GM21619 (cell line): ENCODE measurements around the gene TATDN3.
"Not testable (repeated sequence)": the region's sequence is repeated elsewhere in the genome, so short reads cannot be mapped to it uniquely, and the experiment has no call there.

ENCODE experiments used
- ATAC-seq: cut with Tn5 transposase; IDR thresholded peaks from one replicate; pipeline ENCODE4 v1.9.1; 2021; ENCODE audit not compliant: unreplicated experiment

Gene TATDN3

DNA sequence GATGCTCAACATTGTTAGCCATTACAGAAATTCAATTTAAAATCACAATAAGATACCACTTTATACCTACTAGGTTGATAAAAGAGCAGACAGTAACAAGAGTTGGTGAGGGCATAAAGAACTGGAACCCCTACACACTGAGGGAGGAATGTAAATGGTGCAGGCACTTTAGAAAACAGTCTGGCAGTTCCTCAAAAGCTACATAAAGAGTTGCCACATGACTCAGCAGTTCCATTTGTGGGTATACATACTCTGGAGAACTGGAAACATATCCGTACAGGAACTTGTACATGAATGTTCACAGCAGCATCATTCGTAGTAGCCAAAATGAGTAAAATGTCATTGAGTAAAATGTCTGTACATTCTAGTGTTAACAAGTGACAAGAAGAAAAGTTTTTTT, 17.1 kb upstream of the TATDN3 start:
- no peak for ATAC-seq

GRCh38 chr1:212775241-212775640, 16.5 kb upstream of the TATDN3 start:
- no peak for ATAC-seq

GRCh38 chr1:212777151-212777550, 14.5 kb upstream of the TATDN3 start:
- no peak for ATAC-seq

GRCh38 chr1:212779086-212779485, 12.6 kb upstream of the TATDN3 start:
- not testable (repeated sequence) for ATAC-seq

GRCh38 chr1:212780759-212781158, 10.9 kb upstream of the TATDN3 start:
- no peak for ATAC-seq

GRCh38 chr1:212781225-212781624, 10.5 kb upstream of the TATDN3 start:
- no peak for ATAC-seq

DNA sequence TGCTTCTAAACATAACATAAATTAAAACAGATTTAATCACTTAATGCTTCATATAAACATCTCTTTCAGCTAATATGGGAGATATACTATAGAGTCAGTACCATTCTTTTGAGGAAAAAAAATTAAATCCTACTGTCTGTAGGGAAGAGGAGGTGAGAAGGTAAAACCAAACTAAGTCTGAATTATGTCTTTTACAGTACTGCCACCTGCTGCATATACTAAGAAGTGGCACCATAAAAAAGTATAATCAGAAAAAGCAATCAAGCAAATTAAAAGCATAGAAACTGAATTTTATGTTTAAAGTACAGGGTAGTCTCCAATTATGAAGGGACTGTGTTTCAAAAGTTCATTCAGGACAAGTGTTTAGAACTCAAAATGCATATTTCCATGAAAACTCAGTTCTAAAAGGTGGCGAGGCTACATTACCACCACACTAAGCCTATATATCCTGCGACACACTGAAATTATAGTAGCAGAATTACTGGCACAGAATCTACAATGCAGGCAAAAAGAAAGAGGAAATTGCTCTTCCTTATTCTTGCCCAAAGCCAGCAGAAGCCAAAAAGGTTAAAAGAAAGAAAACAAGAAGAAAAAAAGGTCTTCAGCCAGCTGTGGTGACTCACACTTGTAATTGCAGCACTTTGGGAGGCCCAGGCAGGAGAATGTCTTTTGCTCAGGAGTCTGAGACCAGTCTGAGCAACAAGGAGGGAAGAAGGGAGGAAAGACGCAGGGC, 9.1 kb upstream of the TATDN3 start:
- ATAC-seq: no peak

- no peak for ATAC-seq
Measured at GRCh38 chr1:212783976-212784375, 7.7 kb upstream of the TATDN3 start.

- ATAC-seq: no peak
Measured at GRCh38 chr1:212785871-212786270, 5.8 kb upstream of the TATDN3 start.

DNA sequence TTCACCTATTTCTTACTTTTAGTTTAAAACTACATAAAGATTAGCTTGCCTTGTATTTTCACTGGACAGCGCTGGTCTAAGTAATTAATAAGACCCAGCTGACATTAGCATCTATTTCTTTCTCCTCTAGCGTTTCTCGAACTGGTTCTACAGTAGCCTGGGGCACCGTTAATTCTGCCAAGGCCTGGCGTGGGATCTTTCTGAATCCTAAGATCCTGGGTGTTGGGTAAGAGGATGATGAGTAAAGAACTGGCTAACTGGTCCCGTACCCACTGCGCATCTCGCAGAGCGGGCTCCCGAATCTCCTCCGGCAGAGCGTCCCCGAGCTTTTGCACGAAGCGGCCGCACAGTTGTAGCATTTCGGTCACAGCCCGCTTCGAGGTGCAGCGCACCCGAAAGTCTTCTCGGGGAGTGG, 426 bp upstream of the TATDN3 start:
- peak; percentile 23 for ATAC-seq

GRCh38 chr1:212792396-212792908, 758 bp downstream of the TATDN3 start:
- no peak for ATAC-seq

- peak; percentile 79 for ATAC-seq
Measured at GRCh38 chr1:212794561-212795014, 2.9 kb downstream of the TATDN3 start.

DNA sequence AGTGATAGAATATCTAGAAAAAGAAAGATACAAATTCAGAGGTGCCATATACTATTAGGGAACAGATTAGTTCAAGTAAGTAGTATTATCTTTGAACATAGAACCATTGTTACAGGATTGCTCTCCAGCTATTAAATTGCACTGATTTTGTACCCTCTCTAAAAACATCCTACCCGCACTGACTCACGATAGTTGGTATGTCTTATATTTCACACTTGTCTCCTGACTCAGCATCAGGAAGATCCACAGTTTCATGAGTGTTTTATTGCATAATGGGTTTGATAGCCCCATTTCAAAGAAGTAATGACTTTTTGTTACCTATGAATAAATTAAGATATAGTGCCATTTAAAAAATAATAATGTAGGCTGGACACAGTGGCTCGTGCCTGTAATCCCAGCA, 6.0 kb downstream of the TATDN3 start:
- ATAC-seq: no peak

- no peak for ATAC-seq
Measured at GRCh38 chr1:212805767-212806166, 14.1 kb downstream of the TATDN3 start.

GRCh38 chr1:212814537-212815334, 23.0 kb downstream of the TATDN3 start:
- ATAC-seq: no peak

GRCh38 chr1:212816567-212817278, 25.0 kb downstream of the TATDN3 start:
- no peak for ATAC-seq

- peak; percentile 65 for ATAC-seq
Measured at GRCh38 chr1:212819726-212820125, 28.0 kb downstream of the TATDN3 start.

- no peak for ATAC-seq
Measured at GRCh38 chr1:212820969-212821368, 29.3 kb downstream of the TATDN3 start.

- ATAC-seq: no peak
Measured at GRCh38 chr1:212822956-212823355, 31.3 kb downstream of the TATDN3 start.

DNA sequence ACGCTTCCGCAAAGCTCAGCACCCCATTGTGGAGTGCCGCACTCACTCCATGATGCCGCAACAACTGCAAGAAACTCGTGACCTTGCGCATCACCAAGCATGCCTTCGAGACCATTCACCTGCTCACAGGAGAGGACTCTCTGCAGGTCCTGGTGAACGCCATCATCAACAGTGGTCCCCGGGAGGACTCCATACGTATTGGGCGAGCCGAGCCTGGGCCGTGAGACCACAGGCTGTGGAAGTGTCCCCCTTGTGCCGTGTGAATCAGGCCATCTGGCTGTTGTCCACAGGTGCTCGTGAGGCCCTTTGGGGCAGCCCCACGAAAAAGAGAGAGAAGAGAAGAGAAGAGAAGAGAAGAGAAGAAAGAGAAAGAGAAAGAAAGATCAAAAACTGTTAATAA, 32.5 kb downstream of the TATDN3 start:
- ATAC-seq: no peak

DNA sequence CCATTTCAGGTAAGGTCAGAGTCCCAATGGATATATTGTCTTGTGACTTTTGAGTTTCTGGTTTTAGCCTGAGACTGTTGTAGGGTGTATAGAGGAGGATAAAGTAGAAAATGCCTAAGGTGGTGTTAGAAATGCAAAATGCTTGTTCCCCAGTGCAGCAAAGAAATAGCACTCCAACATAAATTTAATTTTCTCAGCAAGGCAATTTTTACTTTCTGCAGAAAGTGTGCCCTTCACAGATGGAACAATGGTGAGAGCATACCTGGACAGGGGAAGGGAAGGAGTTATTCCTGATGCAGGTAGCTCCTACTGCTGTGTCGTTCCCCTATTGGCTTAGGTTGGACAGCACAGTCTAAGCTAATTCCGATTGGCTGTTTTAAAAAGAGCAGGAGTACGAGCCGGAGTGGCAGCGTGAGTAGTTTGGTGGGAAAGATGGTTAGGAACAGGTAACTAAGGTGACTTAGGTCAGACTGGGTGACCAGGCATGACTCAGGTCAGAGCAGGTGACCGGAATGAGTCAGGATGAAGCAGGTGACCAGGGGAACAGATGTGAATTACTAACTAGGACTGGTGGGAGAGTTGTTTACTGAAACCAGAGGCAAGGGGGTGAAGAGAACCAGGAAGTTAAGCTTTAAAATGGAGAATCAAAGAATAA, 34.2 kb downstream of the TATDN3 start:
- no peak for ATAC-seq
